IPS DF 6.9 (cell line): ENCODE data around the gene MAN1B1.

Source experiments
- DNase-seq: peaks from one replicate; pipeline ENCODE4 v3.0.0-alpha.2; 2013; ENCODE audit warnings: low read depth, low spot score
- H3K27ac ChIP-seq: one replicate; pipeline ENCODE4 v1.5.1; 2013; ENCODE audit warnings: low read length, control low read depth
- H3K27me3 ChIP-seq: 2 replicates; pipeline ENCODE4 v1.6.1; 2013; ENCODE audit warnings: mild to moderate bottlenecking, low read length; ENCODE audit not compliant: control insufficient read depth, insufficient read depth
- H3K36me3 ChIP-seq: 2 replicates; pipeline ENCODE4 v1.6.1; 2013; ENCODE audit warnings: low read length; ENCODE audit not compliant: control insufficient read depth, insufficient read depth
- H3K4me1 ChIP-seq: 2 replicates; pipeline ENCODE4 v1.6.1; 2013; ENCODE audit warnings: low read length; ENCODE audit not compliant: control insufficient read depth, insufficient read depth
- H3K4me3 ChIP-seq: 2 replicates; pipeline ENCODE4 v1.5.1; 2013; ENCODE audit warnings: mild to moderate bottlenecking, low read length
- H3K9me3 ChIP-seq: 2 replicates; pipeline ENCODE4 v1.6.1; 2013; ENCODE audit warnings: low read length, inconsistent platforms; ENCODE audit not compliant: control insufficient read depth, insufficient read depth
- WGBS: extraction: QIAGEN DNeasy Blood & Tissue Kit; methylation state at CpG from one replicate; pipeline ENCODE4 v1.1.7; 2013; ENCODE audit warnings: mixed read lengths, missing lambda C conversion rate; ENCODE audit not compliant: insufficient read length, insufficient coverage; 5-methylcytosine and 5-hydroxymethylcytosine counted together

Gene MAN1B1

GRCh38 chr9:137078701-137079400 lies 7.9 kb upstream of the MAN1B1 start:
- WGBS: no CpG with 5 or more reads among the region's 51 CpGs

DNA sequence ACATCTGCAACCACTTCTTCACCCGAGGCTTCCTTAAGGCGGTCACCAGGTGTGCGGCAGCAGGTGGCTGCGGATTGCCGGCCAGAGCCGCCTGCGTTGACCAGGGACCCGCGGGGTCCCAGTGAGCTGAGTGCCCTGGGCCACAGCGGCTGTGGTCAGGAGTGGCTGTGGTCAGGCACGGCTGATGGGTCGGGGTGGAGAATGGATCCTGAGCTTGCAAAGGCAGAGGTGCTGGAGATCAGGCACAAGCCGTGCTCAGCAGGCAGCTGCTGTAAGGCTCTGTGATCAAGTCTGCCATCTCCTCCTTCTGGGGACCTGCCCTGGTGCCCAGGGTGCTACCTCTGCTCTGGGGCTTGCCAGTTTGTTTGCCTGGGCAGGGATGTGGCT lies 7.4 kb upstream of the MAN1B1 start:
- Histone ChIP-seq H3K36me3 (no peaks in the 10 kb centered on the region), H3K9me3 (no peaks in the 10 kb centered on the region), H3K27me3 (peaks cover 13% of the 10 kb centered on the region; the same call in 1 of the 2 replicates), H3K27ac (no peak overlapping the region), H3K4me1 (peaks cover 9% of the 10 kb centered on the region), H3K4me3 (no peak overlapping the region)
- DNase-seq: no peak
- no CpG with 5 or more reads among the region's 13 CpGs for WGBS

More at GRCh38 chr9:137078701-137079400, 7.9 kb upstream of the MAN1B1 start:
- no peaks in the 10 kb centered on the region for H3K36me3 ChIP-seq
- peaks cover 9% of the 10 kb centered on the region for H3K4me1 ChIP-seq
- H3K27me3 ChIP-seq: peaks cover 13% of the 10 kb centered on the region; the same call in 1 of the 2 replicates
- no peak for DNase-seq
- no peaks in the 10 kb centered on the region for H3K9me3 ChIP-seq
- no peak overlapping the region for H3K27ac ChIP-seq
- peak overlapping the region; percentile 42; the same call in 1 of the 2 replicates for H3K4me3 ChIP-seq

- no CpG with 5 or more reads among the region's 24 CpGs for WGBS
Observed at GRCh38 chr9:137080260-137081122, 6.3 kb upstream of the MAN1B1 start.

GRCh38 chr9:137082222-137082924 lies 4.4 kb upstream of the MAN1B1 start:
- DNase-seq: no peak
- Histone ChIP-seq H3K27ac (no peak overlapping the region), H3K9me3 (no peaks in the 10 kb centered on the region), H3K27me3 (peaks cover 13% of the 10 kb centered on the region; the same call in 1 of the 2 replicates), H3K4me3 (no peak overlapping the region), H3K4me1 (peaks cover 6% of the 10 kb centered on the region), H3K36me3 (no peaks in the 10 kb centered on the region)
- no CpG with 5 or more reads among the region's 16 CpGs for WGBS

More at GRCh38 chr9:137080260-137081122, 6.3 kb upstream of the MAN1B1 start:
- Histone ChIP-seq H3K4me3 (no peak overlapping the region), H3K27me3 (peaks cover 13% of the 10 kb centered on the region; the same call in 1 of the 2 replicates), H3K4me1 (peaks cover 6% of the 10 kb centered on the region), H3K27ac (no peak overlapping the region), H3K9me3 (no peaks in the 10 kb centered on the region), H3K36me3 (no peaks in the 10 kb centered on the region)
- no peak for DNase-seq

GRCh38 chr9:137082925-137083290 lies 3.9 kb upstream of the MAN1B1 start:
- no CpG with 5 or more reads among the region's 8 CpGs for WGBS
- Histone ChIP-seq H3K9me3 (no peaks in the 10 kb centered on the region), H3K4me3 (no peak overlapping the region), H3K27me3 (peaks cover 10% of the 10 kb centered on the region; the same call in 1 of the 2 replicates), H3K36me3 (no peaks in the 10 kb centered on the region), H3K4me1 (peaks cover 6% of the 10 kb centered on the region), H3K27ac (no peak overlapping the region)
- no peak for DNase-seq

DNA sequence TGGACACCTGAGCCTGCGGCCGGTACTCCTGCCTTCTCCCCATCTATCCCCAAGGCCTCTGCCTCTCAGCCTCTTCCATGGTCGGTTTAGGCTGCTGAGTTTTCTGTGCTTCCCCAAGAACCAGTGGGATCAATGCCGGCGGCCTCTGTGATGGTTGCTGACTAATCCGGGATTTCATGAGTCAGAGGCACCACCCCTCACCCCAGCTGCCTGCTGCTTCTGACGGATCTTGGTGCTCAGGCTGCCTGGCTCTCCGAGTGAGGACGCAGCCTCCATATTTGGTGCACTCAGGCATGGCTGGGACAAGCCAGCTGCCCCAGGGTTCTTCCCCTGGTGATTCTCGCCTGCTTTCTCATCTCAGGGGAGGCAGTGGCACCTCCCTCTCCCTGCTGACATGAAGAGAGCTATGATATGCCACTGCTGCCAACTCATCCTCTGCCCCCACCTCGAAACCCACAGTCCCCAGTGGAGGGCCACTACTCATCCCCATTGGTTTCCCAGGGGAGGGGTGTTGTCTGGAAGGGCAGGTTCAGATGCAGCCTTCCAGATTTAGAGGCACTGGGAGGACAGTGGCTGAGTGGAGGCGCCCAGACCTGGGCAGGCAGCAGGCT lies 3.3 kb upstream of the MAN1B1 start:
- Histone ChIP-seq H3K9me3 (no peaks in the 10 kb centered on the region), H3K4me1 (peaks cover 3% of the 10 kb centered on the region), H3K27me3 (peaks cover 4% of the 10 kb centered on the region; the same call in 1 of the 2 replicates), H3K4me3 (no peak overlapping the region), H3K27ac (no peak overlapping the region), H3K36me3 (no peaks in the 10 kb centered on the region)
- WGBS: no CpG with 5 or more reads among the region's 12 CpGs
- DNase-seq: no peak

GRCh38 chr9:137084526-137084925 lies 2.3 kb upstream of the MAN1B1 start:
- Histone ChIP-seq H3K4me1 (no peaks in the 10 kb centered on the region; the same call in 1 of the 2 replicates), H3K27ac (no peak overlapping the region), H3K27me3 (no peaks in the 10 kb centered on the region), H3K36me3 (no peaks in the 10 kb centered on the region), H3K4me3 (no peak overlapping the region), H3K9me3 (no peaks in the 10 kb centered on the region)
- WGBS: no CpG with 5 or more reads among the region's 9 CpGs
- DNase-seq: no peak

GRCh38 chr9:137085920-137086530 lies 760 bp upstream of the MAN1B1 start:
- no peak for DNase-seq

GRCh38 chr9:137087409-137087925 lies 682 bp downstream of the MAN1B1 start:
- H3K4me3 ChIP-seq: peak overlapping the region; percentile 51; the same call in 1 of the 2 replicates
- no peaks in the 10 kb centered on the region for H3K27me3 ChIP-seq
- WGBS: no CpG with 5 or more reads among the region's 22 CpGs
- H3K9me3 ChIP-seq: no peaks in the 10 kb centered on the region
- 0 out of 2 replicates have a peak, but pooled peaks cover 3% of the 10 kb centered on the region for H3K36me3 ChIP-seq
- DNase-seq: no peak
- no peaks in the 10 kb centered on the region; the same call in 1 of the 2 replicates for H3K4me1 ChIP-seq
- H3K27ac ChIP-seq: no peak overlapping the region

More at GRCh38 chr9:137085920-137086530, 760 bp upstream of the MAN1B1 start:
- no peaks in the 10 kb centered on the region; the same call in 1 of the 2 replicates for H3K4me1 ChIP-seq
- H3K27me3 ChIP-seq: no peaks in the 10 kb centered on the region
- 0 out of 2 replicates have a peak, but pooled peaks cover under 1% of the 10 kb centered on the region for H3K36me3 ChIP-seq
- WGBS: no CpG with 5 or more reads among the region's 58 CpGs
- peak overlapping the region; percentile 44; the same call in 1 of the 2 replicates for H3K4me3 ChIP-seq
- H3K9me3 ChIP-seq: no peaks in the 10 kb centered on the region
- H3K27ac ChIP-seq: no peak overlapping the region
